HG03521 (cell line): ENCODE results near the gene FOXF1.

Experiments used
- ATAC-seq: cut with Tn5 transposase; IDR thresholded peaks from one replicate; pipeline ENCODE4 v1.9.1; 2021; ENCODE audit warnings: mild to moderate bottlenecking, moderate library complexity; ENCODE audit not compliant: unreplicated experiment

FOXF1 gene

DNA sequence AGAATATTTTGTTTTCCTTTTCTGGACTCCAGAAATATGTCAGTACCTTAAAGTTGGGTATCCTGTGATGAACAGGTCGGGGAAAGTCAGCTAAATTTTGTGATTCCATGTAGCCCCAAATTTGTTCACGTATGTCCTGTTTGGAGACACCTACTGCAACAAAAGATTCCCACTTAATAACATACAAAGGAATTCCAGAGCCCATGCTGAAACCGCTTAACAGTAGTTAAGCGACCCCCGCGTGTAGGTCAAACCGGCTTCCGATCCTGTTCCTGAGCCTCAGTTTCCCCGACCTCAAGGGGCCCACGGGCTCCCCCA is 44.2 kb downstream of the FOXF1 start:
- ATAC-seq: no peak

DNA sequence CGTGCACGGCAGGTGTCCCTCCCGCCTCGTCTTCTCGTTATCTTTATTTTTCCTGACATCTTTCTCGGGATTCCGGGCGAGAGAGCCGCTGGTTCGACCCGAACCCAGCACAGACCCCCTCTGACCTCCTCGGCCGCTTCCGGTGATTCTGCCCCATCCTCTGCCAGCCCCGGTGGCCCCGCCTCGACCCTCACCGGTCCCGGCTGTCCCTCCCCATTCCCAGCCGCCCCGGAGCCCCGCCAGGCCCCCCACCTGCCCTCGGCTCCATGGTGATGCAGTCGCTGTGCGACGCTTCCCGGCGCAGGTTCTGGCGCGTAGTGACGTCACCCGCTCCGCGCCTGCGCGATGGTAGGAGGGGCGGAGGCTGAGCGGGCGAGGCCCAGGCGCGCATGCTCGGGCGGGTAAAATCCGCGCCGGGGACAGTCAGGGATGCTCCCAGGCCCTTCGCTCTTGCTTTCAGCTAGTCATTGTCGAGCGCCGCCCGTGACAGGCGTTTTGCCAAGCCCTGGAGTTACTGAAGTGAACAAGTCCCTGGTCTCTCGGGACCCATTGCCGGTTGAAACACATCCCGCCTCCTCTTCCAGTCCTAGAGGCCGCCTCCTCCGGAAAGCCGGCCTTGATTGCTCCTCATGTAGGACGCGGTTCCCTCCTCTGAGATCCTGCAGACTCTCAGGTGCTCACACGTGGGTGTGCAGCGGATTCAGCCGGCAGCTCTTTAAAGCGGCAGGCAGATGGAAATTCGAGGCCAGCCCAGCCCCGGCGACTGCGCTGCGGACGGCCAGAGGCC is 44.8 kb downstream of the FOXF1 start, which contains the start of gene MTHFSD:
MTHFSD (minus strand) TSS at position 319 of the 787 bp plus-strand sequence; CDS start at position 268, 51 bp downstream.
- peak; percentile 90 for ATAC-seq

GRCh38 chr16:86555704-86556075 is 45.4 kb downstream of the FOXF1 start:
- ATAC-seq: no peak

GRCh38 chr16:86556576-86556975 is 46.2 kb downstream of the FOXF1 start:
- no peak for ATAC-seq

- no peak for ATAC-seq
Observed at GRCh38 chr16:86557587-86557986, 47.3 kb downstream of the FOXF1 start.

DNA sequence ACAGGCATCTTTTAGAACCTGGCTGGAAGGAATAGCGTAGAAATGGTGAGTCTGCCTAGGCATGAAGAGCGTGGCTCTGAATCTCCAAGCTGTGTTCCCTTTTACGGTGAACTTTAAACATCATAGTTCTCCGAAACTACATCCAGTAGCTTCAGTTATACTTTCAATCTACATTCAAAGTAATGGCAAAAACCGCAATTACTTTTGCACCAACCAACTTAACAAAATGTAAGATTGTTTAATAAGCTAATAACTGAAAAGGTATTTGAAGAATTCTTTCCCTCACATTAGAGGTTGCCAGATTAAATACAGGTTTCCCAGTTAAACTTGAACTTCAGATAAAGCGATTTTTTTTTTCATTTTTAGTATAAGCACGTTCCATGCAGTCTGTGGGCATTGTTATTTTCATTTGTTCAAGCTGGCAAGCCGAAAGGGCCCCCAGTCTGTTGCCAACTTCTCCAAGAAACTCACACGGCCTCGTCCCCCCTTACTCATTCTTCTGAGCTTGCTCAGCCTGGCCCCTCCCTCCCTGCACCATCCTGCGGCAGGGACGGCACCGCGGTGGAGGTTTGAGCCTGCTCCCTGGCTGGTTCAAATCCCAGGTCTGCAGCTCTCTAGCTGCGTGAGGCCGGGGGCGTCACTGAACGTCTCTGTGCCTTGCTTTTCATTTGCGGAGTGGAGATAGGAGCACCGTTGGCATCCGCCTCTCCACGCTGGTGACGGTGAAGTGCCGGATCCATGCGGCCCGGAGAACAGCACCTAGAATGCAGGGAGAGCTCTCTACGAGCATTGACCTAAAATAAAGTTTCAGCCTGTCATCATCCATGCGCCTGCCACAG is 48.2 kb downstream of the FOXF1 start:
- no peak for ATAC-seq

DNA sequence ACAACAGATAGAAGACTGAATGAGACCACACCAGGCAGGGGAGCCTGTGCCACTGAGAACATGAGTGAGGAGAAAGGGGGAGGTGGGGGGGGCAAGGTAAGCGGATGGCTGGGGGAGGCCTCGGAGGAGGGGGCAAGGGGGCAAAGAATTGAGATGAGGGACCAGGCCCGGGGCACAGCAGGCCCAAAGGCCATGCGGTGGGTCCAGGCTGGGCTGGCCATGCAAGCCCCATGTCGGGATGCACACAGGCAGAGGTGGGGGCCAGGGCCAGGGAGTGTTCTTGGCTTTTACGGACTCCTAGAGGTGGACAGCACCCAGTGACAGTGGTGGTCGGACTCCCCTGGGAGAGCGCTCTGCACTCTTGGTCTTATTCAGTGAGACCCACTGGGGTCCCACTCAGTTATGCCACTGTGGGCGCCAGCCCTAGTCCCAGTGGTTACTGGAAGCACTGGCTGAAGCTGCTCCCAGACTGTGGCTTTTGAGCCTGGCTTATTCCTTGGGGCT is 49.5 kb downstream of the FOXF1 start:
- no peak for ATAC-seq

GRCh38 chr16:86562356-86562755 is 52.0 kb downstream of the FOXF1 start:
- ATAC-seq: no peak

DNA sequence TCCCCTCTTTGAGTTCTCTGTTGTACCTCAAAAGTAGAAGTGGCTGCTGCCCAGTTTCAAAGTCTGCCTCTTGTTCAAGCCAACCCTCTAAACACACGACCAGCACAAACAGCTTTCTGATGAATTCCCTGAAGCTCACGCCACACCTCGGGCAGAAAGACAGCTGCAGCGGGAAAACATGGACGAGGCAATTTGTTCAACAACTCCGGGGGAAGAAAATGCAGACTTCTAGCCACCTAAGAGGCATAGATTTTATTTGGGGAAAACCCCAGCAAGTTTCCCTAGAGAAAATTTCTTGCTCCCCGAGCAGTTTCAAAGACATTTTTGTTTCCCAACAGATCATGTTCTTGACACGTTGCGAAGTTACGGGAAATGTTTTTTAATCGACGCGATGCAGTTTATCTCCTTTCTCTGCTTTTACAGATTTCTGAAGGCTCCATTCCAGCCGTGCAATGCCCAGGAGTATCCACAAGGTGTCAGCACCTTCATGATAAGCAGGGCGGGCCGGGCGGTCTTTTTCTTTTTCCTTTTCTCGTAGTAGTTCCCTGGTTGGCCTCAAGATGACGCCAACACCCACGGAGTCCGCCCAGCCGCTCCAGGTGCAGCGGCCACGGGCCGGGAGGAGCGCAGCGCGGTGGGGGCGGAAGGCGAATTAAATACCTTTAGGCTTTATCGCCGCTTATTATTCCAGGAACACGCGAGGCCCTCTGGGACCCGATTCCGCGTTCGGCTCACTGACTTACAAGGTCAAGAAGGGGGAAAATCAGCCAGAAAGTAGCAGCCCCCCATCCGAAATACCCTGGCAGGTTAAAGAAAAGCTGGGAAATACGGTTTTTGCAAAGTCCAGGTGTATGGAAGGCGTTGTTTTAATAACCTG is 53.4 kb downstream of the FOXF1 start:
- ATAC-seq: peak; percentile 75
